ENCODE measurements around the gene LRRC2.
"Not testable (repeated sequence)": the region's sequence is repeated elsewhere in the genome, so short reads cannot be mapped to it uniquely, and the experiment has no call there.

The LRRC2 gene

GRCh38 chr3:46584598-46585467 lies 18.7 kb upstream of the LRRC2 start:
- Histone ChIP-seq H3K4me3 (ENCODE audit: low read depth, low read length) (no peak overlapping the region), H3K4me2 (ENCODE audit: low read length) (no peak overlapping the region), H3K9ac (no peak overlapping the region), H3K27ac (no peak overlapping the region), H3K4me1 (no peaks in the 10 kb centered on the region), H3K9me3 (ENCODE audit: control insufficient read depth, low read length) (no peaks in the 10 kb centered on the region), H3K36me3 (ENCODE audit: control insufficient read depth, insufficient read depth, low read length) (no peaks in the 10 kb centered on the region), H3K27me3 (ENCODE audit: control insufficient read depth, insufficient read depth, low read length) (no peaks in the 10 kb centered on the region), H3K79me2 (no peaks in the 10 kb centered on the region), H2AFZ (no peak overlapping the region)
- no peak for TF ChIP-seq CTCF (IDR thresholded peaks at IDR 0.05)

- H3K4me2 ChIP-seq (ENCODE audit: low read length), result no peak overlapping the region
- no peaks in the 10 kb centered on the region for H3K27me3 ChIP-seq (ENCODE audit: control insufficient read depth, insufficient read depth, low read length)
- H3K4me1 ChIP-seq, result no peaks in the 10 kb centered on the region
- H2AFZ ChIP-seq, result no peak overlapping the region
- no peaks in the 10 kb centered on the region for H3K36me3 ChIP-seq (ENCODE audit: control insufficient read depth, insufficient read depth, low read length)
- no peak overlapping the region for H3K4me3 ChIP-seq (ENCODE audit: low read depth, low read length)
- H3K9ac ChIP-seq, result no peak overlapping the region
- no peak for TF ChIP-seq CTCF (IDR thresholded peaks at IDR 0.05)
- no peak overlapping the region for H3K27ac ChIP-seq
- no peaks in the 10 kb centered on the region for H3K9me3 ChIP-seq (ENCODE audit: control insufficient read depth, low read length)
- no peaks in the 10 kb centered on the region for H3K79me2 ChIP-seq
Measured at GRCh38 chr3:46580675-46581074, 14.6 kb upstream of the LRRC2 start.

GRCh38 chr3:46579756-46580286 lies 13.7 kb upstream of the LRRC2 start:
- H3K36me3 ChIP-seq (ENCODE audit: control insufficient read depth, insufficient read depth, low read length), result no peaks in the 10 kb centered on the region
- TF ChIP-seq CTCF (IDR thresholded peaks at IDR 0.05), result no peak
- no peaks in the 10 kb centered on the region for H3K79me2 ChIP-seq
- no peak overlapping the region for H2AFZ ChIP-seq
- H3K27me3 ChIP-seq (ENCODE audit: control insufficient read depth, insufficient read depth, low read length), result no peaks in the 10 kb centered on the region
- H3K9me3 ChIP-seq (ENCODE audit: control insufficient read depth, low read length), result no peaks in the 10 kb centered on the region
- no peak overlapping the region for H3K27ac ChIP-seq
- no peak overlapping the region for H3K4me2 ChIP-seq (ENCODE audit: low read length)
- no peak overlapping the region for H3K4me3 ChIP-seq (ENCODE audit: low read depth, low read length)
- no peaks in the 10 kb centered on the region for H3K4me1 ChIP-seq
- H3K9ac ChIP-seq, result no peak overlapping the region

- Histone ChIP-seq H3K4me2 (ENCODE audit: low read length) (no peak overlapping the region), H3K36me3 (ENCODE audit: control insufficient read depth, insufficient read depth, low read length) (no peaks in the 10 kb centered on the region), H2AFZ (no peak overlapping the region), H3K4me3 (ENCODE audit: low read depth, low read length) (no peak overlapping the region), H3K27me3 (ENCODE audit: control insufficient read depth, insufficient read depth, low read length) (no peaks in the 10 kb centered on the region), H3K27ac (no peak overlapping the region), H3K4me1 (no peaks in the 10 kb centered on the region), H3K9me3 (ENCODE audit: control insufficient read depth, low read length) (no peaks in the 10 kb centered on the region), H3K9ac (no peak overlapping the region), H3K79me2 (no peaks in the 10 kb centered on the region)
- no peak for TF ChIP-seq CTCF (IDR thresholded peaks at IDR 0.05)
Measured at GRCh38 chr3:46578973-46579755, 13.1 kb upstream of the LRRC2 start.

- not testable (repeated sequence) for H3K9me3 ChIP-seq (ENCODE audit: control insufficient read depth, low read length); H3K4me2 ChIP-seq (ENCODE audit: low read length); H3K36me3 ChIP-seq (ENCODE audit: control insufficient read depth, insufficient read depth, low read length); H2AFZ ChIP-seq; H3K27ac ChIP-seq; H3K9ac ChIP-seq; H3K79me2 ChIP-seq; H3K4me3 ChIP-seq (ENCODE audit: low read depth, low read length); H3K27me3 ChIP-seq (ENCODE audit: control insufficient read depth, insufficient read depth, low read length); H3K4me1 ChIP-seq
Measured at GRCh38 chr3:46577580-46578249, 11.6 kb upstream of the LRRC2 start.
